ENCODE data around the gene VASN.
"Not testable (repeated sequence)": the region's sequence is repeated elsewhere in the genome, so short reads cannot be mapped to it uniquely, and the experiment has no call there.

VASN gene

DNA sequence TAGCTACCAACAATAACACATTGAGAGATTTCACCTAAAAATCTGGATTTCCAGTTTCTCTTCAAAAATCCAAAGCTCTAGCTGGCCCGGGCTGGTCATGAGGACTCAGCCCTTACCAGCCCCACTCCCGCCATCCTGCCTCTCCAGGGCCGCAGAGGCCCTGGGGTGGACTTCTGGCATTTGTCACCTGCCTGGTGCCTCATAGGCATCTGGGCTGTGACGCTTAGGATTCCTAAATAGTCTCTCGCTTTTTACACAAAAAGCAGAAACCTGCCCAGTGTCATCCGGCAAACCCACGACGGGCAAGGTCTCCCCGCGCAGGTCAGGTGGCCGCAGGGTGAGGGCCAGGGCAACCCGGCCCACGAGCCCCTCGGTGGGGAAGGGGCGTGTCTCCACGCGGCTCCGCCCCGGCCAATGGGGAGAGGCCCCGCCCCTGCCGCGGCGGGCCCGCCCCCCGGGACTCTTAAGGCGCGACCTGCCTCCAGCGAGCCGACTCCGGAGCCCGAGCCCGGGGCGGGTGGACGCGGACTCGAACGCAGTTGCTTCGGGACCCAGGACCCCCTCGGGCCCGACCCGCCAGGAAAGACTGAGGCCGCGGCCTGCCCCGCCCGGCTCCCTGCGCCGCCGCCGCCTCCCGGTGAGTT, at the start of gene VASN:
TSS of gene VASN (plus strand) at position 492 of the 644 bp plus-strand sequence. CDS start 9,030 bp downstream, outside the sequence.
- DNase-seq = no peak

DNA sequence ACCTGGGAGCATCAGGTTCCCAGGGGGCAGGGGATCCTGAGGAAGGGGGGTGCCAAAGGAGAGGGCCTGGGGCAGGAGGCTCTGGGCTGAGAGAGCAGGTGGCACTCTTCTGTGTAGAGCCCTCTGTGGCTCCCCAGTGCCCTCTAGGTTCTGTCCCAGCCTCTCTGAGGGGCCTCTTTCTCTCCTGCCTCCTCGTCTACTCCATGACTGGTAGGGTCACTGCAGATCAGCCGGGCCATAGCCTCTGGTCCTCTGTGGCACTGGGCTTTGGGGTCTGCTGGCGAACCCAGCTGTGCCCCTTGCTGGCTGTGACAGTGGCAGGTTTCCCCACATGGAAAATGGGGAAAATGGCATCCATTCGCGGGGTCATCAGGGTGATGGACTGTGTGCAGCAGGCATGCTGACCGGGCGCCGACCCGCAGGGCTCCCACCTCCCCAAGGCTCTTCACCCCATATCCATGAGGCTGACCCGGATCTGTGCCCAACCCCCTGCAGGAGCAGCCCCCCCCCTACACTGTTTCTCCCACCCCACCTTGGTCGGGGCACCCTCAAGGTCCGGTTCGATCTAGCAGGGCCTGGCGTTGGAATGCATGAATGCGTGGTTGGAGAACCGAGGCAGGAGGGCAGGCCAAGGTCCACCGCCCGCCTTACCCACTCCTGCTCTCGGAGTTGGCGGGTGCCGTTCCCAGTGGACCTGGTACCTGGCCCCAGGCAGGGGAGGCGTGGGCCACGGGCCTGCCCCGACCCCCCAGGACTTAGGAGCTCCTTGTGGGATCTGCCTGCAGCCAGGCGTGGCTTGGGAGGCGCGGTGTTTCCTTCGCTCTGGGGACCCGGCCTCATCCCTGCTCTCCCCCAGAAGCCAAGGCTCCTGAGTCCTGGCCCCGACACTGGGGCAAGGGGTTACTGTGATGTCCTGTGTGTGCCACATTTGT, 49.3 kb upstream of the VASN start:
- DNase-seq = no peak

DNA sequence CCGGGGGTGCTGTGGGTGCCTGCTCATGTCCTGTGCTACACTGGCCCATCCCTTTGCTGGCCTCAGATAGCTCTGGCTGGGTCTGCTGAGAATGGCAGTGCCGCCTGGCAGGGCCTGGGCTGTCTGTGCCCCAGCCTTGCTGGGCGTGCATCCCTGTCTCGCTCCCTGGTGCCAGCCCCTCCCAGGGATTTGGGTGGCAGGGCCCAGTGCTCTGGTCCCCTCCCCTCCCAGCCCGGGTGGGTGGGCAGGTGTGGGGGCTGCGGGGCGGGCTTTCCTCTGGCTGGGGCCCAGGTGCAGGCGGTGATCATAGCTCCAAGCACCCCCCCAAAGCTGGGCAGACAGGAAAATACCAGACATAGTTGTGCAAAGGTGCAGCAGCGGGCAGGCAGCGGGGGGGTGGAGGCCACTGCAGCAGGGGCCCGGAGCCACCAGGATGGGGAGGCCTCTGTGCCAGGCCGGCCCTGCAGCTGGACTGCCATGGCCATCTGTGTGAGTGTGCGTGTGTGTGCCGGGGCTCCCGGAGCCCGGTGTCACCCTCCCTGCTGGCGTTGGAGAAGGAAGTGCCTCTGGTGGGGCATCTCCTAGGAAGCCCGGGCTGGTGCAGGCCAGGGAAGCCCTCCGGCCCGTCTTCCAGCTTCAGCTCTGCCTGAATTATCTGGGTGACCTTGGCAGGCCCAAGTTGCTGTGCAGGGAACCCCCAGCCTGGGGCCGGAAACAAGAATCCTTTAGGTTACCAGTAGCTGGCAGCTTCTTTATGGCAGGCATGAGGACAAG, 48.4 kb upstream of the VASN start:
- DNase-seq = no peak

DNA sequence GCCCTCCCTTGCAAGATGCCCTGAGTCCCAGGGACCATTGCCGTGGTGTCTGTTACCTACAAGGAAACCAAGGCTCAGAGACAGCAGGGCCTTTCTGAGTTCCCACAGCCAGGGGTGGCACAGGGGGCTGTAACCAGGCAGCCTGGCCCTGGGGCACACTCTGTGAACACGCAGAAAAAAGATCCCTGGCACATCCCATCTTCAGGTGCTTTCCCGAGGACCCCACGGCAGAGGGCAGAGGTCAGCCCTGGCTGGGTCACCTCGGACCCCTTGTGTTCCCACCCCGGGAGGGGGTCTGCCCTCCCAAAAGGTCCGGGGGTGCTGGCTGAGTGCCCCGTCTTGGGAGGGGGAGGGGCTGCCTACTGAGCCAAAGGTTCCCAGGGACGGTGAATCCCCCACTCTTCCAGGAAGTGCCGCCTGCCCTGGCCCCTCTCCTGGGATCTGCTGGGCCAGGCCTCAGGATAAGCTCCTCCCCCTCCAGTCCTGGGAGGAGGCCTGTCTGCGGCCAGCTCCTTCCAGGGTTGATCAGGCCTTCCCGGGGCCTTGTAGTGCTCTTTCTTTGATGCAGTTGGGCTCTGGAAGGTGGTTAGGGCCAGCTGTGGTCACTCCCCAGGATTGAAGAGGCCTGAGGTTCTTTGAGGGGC, 47.7 kb upstream of the VASN start:
- no peak for DNase-seq

DNA sequence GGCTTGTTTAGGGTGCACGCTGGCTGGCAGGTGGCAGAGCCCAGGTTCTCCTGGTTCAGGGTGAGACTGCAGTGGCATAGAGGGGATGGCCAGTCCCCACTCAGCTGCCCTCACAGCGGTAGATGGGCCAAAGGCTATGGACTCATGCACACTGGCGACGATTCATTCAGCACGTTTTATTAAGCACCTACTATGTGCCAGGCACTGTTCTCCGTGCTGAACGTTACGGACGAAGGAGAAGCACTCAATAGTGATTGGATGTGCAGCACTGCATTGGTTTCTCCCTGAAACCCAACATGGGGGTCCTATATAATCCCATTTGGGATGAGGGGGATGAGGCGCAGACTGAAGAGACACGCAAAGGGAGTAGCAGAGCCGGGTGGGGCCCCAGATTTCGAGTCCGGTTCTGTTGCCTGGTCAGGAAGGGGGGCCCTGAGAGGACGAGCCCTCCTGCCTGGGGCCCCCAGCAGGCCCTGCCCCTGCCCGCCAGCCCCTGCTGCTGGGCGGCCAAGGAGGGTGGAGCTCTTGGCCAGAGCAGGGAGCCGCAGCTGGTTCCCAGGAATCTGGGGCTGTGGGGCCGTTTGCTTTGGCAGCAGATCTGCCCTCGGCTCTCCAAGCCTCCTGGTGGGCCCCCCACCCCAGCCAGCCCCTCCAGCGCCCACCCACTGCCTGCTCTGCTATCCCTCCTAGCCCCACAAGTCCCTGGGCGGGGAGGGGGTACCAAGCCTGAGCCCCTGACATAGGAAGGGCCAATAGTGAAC, 47.0 kb upstream of the VASN start:
- DNase-seq = no peak

DNA sequence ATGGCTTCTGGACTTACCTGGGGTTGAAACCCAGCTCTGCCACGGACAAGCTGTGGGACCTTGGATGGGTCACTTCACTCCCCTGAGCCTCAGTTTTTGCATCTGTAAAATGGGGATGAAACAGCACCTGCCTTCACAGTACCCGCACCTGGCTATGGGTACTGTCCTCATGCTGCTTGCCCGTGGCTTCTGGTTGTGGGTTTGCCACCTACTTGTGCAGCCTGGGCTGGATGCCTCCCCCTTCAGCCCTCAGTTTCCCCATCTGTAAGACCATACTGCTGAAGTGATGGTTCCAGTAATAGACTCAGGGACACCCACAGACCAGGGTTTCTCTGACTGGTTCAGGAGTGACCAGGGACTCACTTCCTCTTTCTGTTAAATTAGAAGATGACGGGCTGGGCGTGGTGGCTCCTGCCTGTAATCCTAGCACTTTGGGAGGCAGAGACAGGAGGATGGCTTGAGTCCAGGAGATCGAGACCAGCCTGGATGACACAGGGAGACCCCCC, 46.3 kb upstream of the VASN start:
- no peak for DNase-seq

DNA sequence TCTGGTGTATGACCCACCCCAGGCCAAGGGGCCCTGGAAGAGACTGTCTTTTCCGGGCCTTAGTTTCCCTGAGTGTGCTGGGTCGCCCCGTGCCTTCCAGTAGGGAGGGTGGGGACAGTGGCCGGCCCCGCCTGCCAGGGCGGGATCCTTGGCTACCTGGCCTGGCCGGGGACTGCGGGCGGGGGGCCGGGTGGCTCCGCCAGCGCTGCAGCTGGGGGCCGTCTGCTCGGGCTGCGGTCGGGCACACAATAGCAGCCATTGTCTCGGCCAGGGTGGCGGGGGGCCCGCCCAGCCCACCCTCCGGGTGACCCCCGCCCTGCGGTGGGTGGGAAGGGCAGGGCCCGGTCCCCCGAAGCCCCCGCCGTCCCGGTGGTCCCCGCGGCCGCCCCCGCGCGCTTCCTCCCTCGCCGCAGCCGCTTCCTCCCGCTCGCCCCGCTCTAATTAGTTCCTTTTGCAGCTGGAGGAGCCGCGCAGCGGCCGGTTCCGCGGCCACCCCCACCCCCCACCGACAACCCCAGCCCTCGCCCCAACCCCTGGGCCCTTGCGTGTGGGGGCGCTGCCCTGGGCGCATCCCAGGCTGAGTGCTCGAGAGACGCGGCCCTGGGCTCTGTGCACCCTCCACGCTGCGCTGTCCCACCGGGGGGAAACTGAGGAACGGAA, 44.1 kb upstream of the VASN start:
- no peak for DNase-seq

DNA sequence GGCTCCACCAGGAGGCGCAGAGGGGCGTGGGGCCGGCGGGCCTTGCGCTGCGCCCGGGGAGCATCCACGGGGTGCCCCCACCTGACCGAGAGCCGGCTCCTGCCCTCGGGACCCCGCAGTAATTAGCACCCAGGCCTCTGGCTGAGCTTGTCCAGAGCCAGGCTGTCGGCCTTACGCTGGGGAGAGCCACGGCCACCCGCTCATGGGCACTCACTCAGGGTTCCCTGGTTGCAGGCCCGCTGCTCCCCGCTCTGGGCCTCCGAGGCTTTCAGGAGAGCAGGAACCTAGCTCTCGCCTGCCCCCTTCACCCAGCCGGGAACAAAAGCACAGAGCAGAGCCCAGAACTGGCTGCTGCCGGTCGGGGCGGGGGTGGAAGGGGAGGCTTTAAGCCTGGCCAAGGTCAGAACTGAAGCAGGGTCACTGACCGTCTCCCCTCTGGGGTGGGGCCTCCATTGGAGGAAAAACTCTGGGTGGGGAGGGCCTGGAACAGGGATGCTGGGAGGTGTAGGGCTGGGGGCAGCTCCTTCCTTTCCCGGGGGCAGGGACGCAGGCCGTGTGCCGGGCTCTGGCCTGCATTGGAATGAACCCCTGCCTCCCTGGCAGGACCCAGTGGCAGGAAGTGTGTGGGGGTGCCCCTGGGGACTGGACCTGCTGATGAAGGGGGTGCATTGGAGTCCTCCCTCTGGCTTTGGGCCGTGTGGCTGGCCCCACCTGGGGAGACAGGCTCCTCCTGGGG, 43.4 kb upstream of the VASN start:
- DNase-seq = no peak

DNA sequence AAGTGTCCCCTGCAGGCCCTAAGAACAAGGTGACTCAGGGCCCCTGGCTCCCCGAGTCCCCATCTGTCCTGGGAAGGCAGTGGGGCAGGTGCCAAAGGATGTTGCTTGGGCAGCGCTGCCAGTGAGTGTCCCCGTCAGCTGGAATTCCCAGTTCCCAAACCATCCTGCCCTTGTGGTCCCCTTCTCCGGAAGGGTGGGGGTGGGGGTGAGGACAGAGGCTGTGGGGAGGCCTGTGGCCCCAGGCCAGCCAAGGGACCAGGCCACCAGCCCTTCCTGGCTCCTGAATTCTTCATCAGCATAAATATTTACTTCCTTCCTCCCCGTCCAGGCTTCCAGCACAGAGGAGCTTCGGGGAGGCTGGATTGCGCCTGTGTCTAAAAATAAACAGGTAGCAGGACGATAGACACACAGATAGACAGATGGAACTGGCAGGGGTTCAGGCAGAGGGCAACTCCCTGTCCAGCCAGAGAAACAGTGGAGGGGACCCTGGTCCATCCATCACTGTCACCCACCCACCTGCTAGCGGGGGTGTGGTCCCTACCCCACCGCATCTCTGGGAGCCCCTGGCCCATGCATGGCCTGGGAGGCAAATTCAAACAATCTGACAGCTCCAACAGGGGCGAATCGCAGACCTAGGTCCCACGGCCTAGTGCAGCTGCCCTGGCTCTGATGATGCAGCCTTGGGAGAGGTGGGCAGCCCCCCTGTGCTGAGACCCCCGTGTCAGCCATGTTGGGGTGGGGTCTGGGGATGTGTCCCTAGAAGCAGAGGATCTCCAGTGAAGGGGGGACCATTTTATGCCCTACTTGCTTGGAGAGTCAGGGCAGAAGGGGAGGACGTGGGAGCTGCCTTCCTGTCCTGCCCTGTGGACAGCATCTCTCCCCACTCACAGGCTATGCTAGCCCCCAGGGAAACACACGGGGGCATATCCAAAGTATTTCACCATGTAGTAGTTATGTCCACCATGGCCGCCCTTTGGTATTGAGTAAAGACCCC, 42.6 kb upstream of the VASN start:
- DNase-seq = no peak

DNA sequence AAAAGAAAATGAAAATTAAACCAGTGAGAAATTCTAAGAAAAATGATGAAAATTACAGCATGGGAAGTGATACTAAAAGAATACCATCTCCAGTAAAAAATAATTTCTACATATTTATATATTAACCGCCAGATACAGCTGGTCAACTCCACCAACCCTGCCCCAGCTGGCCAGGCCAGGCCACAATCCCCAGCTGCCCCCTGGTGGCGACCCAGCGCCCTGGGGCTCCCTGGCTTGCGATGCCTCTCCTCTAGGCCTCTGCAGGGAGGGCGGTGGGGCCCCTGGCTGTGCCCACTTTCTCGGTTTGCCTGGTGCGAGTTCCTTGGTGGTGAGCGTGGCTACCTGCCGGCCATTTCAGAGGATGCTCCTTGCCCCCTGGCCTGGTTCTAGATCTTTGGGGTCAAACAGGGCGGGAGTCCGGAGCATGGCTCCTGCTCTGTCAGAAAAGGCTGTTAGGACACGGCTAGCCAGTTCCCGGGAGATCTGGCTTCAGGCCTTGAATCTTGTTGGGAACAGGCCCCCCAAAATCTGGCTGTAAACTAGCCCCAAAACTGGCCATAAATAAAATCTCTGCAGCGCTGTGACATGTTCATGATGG, 41.3 kb upstream of the VASN start:
- DNase-seq = no peak

DNA sequence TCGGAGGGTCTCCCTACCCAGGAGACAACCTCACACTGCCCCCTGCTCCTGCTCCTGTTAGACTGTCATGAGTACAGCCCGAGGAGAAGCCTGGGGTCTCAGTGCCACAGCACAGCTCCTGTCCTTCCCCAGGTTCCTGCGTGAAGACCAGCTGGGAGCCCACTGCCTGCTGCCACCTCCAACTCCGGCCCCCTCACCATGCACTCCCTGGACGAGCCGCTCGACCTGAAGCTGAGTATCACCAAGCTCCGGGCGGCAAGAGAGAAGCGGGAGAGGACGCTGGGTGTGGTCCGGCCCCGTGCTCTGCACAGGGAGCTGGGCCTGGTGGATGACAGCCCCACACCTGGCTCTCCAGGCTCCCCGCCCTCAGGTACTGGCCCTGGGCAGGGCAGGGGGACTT, 39.6 kb upstream of the VASN start:
- no peak for DNase-seq

DNA sequence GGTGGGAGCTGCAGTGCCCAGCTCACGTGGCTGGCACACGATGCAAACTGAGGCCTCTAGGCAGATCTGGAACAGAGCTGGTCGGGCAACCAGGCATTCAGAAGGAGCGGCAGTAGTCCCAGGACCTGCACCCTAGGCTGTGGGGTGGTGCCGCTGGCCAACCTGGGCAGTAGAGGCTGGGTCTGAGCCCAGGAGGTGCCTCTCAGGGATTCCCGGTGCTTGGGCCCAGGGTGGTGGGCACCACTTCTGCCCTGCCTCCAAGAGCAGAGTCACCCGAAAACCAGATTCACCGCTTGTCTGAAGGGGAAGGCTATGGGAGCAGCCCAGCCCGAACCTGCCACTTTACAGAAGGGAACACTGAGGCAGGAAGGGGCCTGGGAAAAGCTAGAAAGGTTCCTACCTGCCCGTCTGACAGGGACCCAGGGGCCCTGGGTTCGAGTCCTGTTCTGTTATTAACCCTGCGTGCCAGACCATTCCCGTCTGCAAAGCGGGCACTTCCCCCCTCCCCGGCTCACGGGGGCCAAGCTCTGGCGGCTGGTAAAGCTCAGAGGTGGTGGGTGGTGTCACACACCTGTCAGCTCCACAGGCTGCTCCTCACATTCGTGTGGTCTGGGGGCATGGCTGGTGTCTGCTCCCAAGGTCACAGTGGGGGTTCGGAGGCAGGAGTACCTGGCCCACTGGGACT, 38.9 kb upstream of the VASN start:
- DNase-seq = no peak

DNA sequence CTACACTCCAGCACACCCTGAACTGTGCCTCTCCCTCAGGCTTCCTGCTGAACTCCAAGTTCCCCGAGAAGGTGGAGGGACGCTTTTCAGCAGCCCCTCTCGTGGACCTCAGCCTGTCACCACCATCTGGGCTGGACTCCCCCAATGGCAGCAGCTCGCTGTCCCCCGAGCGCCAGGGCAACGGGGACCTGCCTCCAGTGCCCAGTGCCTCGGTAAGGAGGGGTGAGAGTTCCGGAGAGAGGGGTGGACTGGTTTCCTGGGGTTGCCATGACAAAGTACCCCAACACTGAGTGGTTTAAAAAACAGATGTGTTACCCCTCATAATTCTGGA, 38.4 kb upstream of the VASN start:
- no peak for DNase-seq

DNA sequence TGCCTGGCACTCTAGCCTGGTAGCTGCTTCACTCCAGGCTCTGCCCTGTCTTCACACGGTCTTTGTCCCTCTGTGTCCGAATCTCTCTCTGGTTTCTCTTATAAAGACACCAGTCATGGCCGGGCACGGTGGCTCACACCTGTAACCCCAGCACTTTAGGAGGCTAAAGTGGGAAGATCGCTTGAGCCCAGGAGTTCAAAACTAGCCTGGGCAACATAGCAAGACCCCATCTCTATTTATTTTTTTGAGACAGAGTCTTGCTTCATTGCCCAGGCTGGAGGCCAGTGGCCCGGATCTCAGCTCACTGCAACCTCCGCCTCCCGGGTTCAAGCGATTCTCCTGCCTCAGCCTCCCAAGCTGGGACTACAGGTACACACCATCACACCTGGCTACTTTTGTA, 37.9 kb upstream of the VASN start:
- not testable (repeated sequence) for DNase-seq

DNA sequence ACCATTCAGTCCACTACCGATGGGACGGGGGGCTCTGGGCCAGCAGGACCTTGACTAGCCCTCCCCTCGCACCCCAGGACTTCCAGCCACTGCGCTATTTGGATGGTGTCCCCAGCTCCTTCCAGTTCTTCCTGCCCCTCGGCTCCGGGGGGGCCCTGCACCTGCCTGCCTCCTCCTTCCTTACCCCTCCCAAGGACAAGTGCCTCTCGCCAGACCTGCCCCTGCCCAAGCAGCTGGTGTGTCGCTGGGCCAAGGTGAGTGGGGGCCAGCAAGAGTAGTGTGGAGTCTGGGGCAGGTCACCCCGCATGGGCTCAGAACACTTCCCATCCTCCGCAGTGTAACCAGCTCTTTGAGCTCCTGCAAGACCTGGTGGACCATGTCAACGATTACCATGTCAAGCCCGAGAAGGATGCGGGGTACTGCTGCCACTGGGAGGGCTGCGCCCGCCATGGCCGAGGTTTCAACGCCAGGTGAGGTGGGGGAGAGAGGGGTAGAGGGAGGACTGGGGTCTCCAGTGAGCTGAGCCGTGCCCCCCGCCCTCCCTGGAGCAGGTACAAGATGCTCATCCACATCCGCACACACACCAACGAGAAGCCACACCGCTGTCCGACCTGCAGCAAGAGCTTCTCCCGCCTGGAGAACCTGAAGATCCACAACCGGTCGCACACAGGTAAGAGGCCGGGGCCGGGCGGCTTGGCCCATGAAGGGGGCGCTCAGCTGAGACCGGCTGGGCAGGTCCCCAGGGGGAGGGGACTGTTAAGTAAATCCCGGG, 36.7 kb upstream of the VASN start:
- DNase-seq = no peak

DNA sequence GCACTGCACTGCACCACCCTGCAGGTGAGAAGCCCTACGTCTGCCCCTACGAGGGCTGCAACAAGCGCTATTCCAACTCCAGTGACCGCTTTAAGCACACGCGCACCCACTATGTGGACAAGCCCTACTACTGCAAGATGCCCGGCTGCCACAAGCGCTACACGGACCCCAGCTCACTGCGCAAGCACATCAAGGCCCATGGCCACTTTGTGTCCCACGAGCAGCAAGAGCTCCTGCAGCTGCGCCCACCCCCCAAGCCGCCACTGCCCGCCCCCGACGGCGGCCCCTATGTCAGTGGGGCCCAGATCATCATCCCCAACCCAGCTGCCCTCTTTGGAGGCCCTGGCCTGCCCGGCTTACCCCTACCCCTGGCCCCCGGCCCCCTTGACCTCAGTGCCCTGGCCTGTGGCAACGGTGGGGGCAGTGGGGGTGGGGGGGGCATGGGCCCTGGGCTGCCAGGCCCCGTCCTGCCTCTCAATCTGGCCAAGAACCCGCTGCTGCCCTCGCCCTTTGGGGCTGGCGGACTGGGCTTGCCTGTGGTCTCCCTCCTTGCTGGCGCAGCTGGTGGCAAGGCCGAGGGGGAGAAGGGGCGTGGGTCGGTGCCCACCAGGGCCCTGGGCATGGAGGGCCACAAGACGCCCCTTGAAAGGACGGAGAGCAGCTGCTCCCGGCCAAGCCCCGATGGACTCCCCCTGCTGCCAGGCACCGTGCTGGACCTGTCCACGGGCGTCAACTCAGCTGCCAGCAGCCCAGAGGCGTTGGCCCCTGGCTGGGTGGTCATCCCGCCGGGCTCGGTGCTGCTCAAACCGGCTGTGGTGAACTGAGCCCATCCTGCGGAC, 34.7 kb upstream of the VASN start:
- no peak for DNase-seq
